GM23338 (cell line): ENCODE measurements around the gene APC. TPM values are rescaled to one million over a fixed set of nuclear protein-coding genes. Genes with fewer than 3 reads are reported as not detected.

Experiments used
- ATAC-seq: fragments of 200-7000 bp; cut with Tn5 transposase; 3 replicates; pipeline ENCODE4 v1.9.1; 2020
- DNase-seq: peaks from one replicate; pipeline ENCODE4 v3.0.0-alpha.2; 2015; ENCODE audit warnings: low spot score
- H2AFZ ChIP-seq: fragments of 200-600 bp; sonication (generic); 2 replicates; pipeline ENCODE4 v1.8.0; 2016; ENCODE audit warnings: antibody characterized with exemption, mild to moderate bottlenecking, moderate library complexity
- H3F3A ChIP-seq: fragments of 200-600 bp; sonication (generic); replicated peaks from 2 replicates; pipeline ENCODE4 v1.8.0; 2017; ENCODE audit warnings: antibody characterized with exemption, mixed run types, low read depth
- H3K27ac ChIP-seq: fragments of 200-600 bp; sonication (generic); 2 replicates; pipeline ENCODE4 v1.6.1; 2016; ENCODE audit warnings: low read depth
- H3K27me3 ChIP-seq: fragments of 200-600 bp; sonication (generic); 2 replicates; pipeline ENCODE4 v1.8.0; 2016; ENCODE audit warnings: mild to moderate bottlenecking, mixed run types, moderate library complexity; ENCODE audit not compliant: insufficient read depth
- H3K36me3 ChIP-seq: fragments of 200-600 bp; sonication (generic); 2 replicates; pipeline ENCODE4 v1.8.0; 2016; ENCODE audit warnings: mild to moderate bottlenecking; ENCODE audit not compliant: insufficient read depth
- H3K4me1 ChIP-seq: fragments of 200-600 bp; sonication (generic); 2 replicates; pipeline ENCODE4 v1.8.0; 2016; ENCODE audit warnings: mild to moderate bottlenecking, moderate library complexity; ENCODE audit not compliant: insufficient read depth
- H3K4me2 ChIP-seq: fragments of 200-600 bp; sonication (generic); 2 replicates; pipeline ENCODE4 v1.7.1; 2017; ENCODE audit warnings: mixed run types
- H3K4me3 ChIP-seq: fragments of 200-600 bp; sonication (generic); 2 replicates; pipeline ENCODE4 v1.6.1; 2016; ENCODE audit warnings: mixed run types
- H3K79me2 ChIP-seq: fragments of 200-600 bp; sonication (generic); replicated peaks from 2 replicates; pipeline ENCODE4 v1.8.0; 2017; ENCODE audit warnings: mild to moderate bottlenecking; ENCODE audit not compliant: insufficient read depth
- H3K9me2 ChIP-seq: fragments of 200-600 bp; sonication (generic); 2 replicates; pipeline ENCODE4 v1.8.0; 2017; ENCODE audit not compliant: insufficient read depth
- H4K20me1 ChIP-seq: fragments of 200-600 bp; sonication (generic); replicated peaks from 2 replicates; pipeline ENCODE4 v1.8.0; 2017; ENCODE audit warnings: mild to moderate bottlenecking; ENCODE audit not compliant: insufficient read depth
- H3K27ac Mint-ChIP-seq: 2 replicates; pipeline ENCODE4 v1.8.0; 2020; ENCODE audit warnings: inconsistent platforms, mild to moderate bottlenecking, moderate library complexity, mixed read lengths
- H3K27me3 Mint-ChIP-seq: 3 replicates; pipeline ENCODE4 v1.8.0; 2022; ENCODE audit warnings: low read depth, mild to moderate bottlenecking, moderate library complexity, mixed read lengths, inconsistent platforms; ENCODE audit not compliant: insufficient read depth, poor library complexity
- H3K36me3 Mint-ChIP-seq: 3 replicates; pipeline ENCODE4 v1.8.0; 2021; ENCODE audit warnings: low read depth, mild to moderate bottlenecking, inconsistent platforms, moderate library complexity, mixed read lengths
- H3K4me1 Mint-ChIP-seq: 3 replicates; pipeline ENCODE4 v1.8.0; 2020; ENCODE audit warnings: mild to moderate bottlenecking, inconsistent platforms, mixed read lengths
- H3K4me3 Mint-ChIP-seq: 3 replicates; pipeline ENCODE4 v1.8.0; 2021; ENCODE audit warnings: moderate library complexity, mild to moderate bottlenecking, inconsistent platforms, mixed read lengths
- H3K9me3 Mint-ChIP-seq: 3 replicates; pipeline ENCODE4 v1.8.0; 2020; ENCODE audit warnings: moderate library complexity, mild to moderate bottlenecking, inconsistent platforms, mixed read lengths
- CREB1 ChIP-seq: fragments of 250-450 bp; sonication (Bioruptor Pico); IDR thresholded peaks from 2 replicates; pipeline ENCODE4 v1.5.0; 2020; ENCODE audit warnings: low read depth, mild to moderate bottlenecking, moderate library complexity
- EZH2 ChIP-seq: fragments of 200-600 bp; sonication (generic); IDR thresholded peaks from one replicate; pipeline ENCODE4 v1.8.0; 2017; ENCODE audit warnings: antibody characterized with exemption, mild to moderate bottlenecking, low read depth; ENCODE audit not compliant: unreplicated experiment
- JUNB ChIP-seq: IDR thresholded peaks from one replicate; pipeline ENCODE4 v1.6.1; 2016; ENCODE audit warnings: antibody characterized with exemption; ENCODE audit not compliant: unreplicated experiment
- POLR2AphosphoS5 ChIP-seq: IDR thresholded peaks from 2 replicates; pipeline ENCODE4 v1.6.1; 2016; ENCODE audit warnings: antibody characterized with exemption, low read depth
- STAT1 ChIP-seq: IDR thresholded peaks from one replicate; pipeline ENCODE4 v1.6.1; 2016; ENCODE audit warnings: antibody characterized with exemption; ENCODE audit not compliant: unreplicated experiment
- ZNF114 ChIP-seq: fragments of 250-450 bp; sonication (Bioruptor Pico); IDR thresholded peaks from 2 replicates; pipeline ENCODE4 v1.5.0; 2020; ENCODE audit warnings: mild to moderate bottlenecking, moderate library complexity
- long read RNA-seq: library from polyadenylated mRNA; unstranded; transcript quantifications from one replicate; pipeline ENCODE4 v2.0.0, GENCODE V29; 2020; ENCODE audit not compliant: unreplicated experiment
- polyA plus RNA-seq: library from polyadenylated mRNA; unstranded; fragments of >200 nt; fragmentation: Nextera tagmentation; extraction: Ambion mirVana; gene quantifications from 2 replicates; pipeline ENCODE4 v1.2.1, GENCODE V29; 2016
- total RNA-seq: library from RNA; depleted of rRNA; stranded (reverse); fragments of >200 nt; shearing (Covaris generic); gene quantifications from 2 replicates; pipeline ENCODE4 v1.2.3, GENCODE V29; 2014; rRNA removed
- TF ChIP-seq, protein P1 (sequence below): fragments of 250-450 bp; sonication (Bioruptor Pico); IDR thresholded peaks from 2 replicates; pipeline ENCODE4 v1.5.0; 2020; ENCODE audit warnings: mild to moderate bottlenecking, moderate library complexity
- TF ChIP-seq, protein P2 (sequence below): IDR thresholded peaks from 2 replicates; pipeline ENCODE4 v1.6.1; 2016; ENCODE audit warnings: antibody characterized with exemption

The APC gene
- 45.3 and 62.9 TPM in 2 replicates for total RNA-seq
- 34.8 and 42.4 TPM in 2 replicates for polyA plus RNA-seq
- long read RNA-seq, partial matches to known transcripts = 1 of 5 reads
- long read RNA-seq, other reads (novel, unspliced or antisense) = 4 of 5 reads

DNA sequence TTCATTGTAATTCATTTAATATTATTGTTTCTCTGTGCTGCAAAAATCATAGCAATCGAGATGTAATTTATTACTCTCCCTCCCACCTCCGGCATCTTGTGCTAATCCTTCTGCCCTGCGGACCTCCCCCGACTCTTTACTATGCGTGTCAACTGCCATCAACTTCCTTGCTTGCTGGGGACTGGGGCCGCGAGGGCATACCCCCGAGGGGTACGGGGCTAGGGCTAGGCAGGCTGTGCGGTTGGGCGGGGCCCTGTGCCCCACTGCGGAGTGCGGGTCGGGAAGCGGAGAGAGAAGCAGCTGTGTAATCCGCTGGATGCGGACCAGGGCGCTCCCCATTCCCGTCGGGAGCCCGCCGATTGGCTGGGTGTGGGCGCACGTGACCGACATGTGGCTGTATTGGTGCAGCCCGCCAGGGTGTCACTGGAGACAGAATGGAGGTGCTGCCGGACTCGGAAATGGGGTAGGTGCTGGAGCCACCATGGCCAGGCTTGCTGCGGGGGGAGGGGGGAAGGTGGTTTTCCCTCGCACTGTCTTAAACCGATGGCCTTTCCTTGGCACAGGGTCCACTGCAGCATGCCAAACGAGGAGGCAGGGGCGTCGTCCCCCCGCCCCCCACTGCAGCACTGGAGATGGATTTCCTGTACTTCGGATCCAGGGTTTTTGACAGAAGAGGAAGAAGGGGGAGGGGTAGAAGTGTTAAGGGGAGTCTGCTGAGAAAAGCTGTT is at the start of gene APC:
Gene APC, plus strand, starts transcription at position 423 of the 728 bp plus-strand sequence. CDS start 17,006 bp downstream, outside the sequence.
- no peaks in the 10 kb centered on the region for H4K20me1 ChIP-seq
- DNase-seq (peak; percentile 95), ATAC-seq (peak; percentile 99)
- peaks cover 9% of the 10 kb centered on the region for H3F3A ChIP-seq
- H3K27me3 ChIP-seq = no peaks in the 10 kb centered on the region
- peak within 1 kb of the TSS; percentile 84 for H3K27ac ChIP-seq
- peak within 1 kb of the TSS; percentile 83 for H3K27ac Mint-ChIP-seq
- H3K36me3 ChIP-seq = no peaks in the 10 kb centered on the region
- H3K4me3 Mint-ChIP-seq = peak within 1 kb of the TSS; percentile 77
- no peaks in the 10 kb centered on the region for H3K9me2 ChIP-seq
- H3K4me1 ChIP-seq = peaks cover 23% of the 10 kb centered on the region
- peak within 1 kb of the TSS; percentile 89 for H3K4me2 ChIP-seq
- H2AFZ ChIP-seq = peak within 1 kb of the TSS; percentile 53
- H3K4me3 ChIP-seq = peak within 1 kb of the TSS; percentile 75
- H3K9me3 Mint-ChIP-seq = no peaks in the 10 kb centered on the region
- peaks cover 3% of the 10 kb centered on the region for H3K27me3 Mint-ChIP-seq
- H3K4me1 Mint-ChIP-seq = peaks cover 12% of the 10 kb centered on the region
- H3K79me2 ChIP-seq = peaks cover 72% of the 10 kb centered on the region
- H3K36me3 Mint-ChIP-seq = no peaks in the 10 kb centered on the region
- TF ChIP-seq ZNF114 (CRISPR knock-in tag) (no peak), CREB1 (peak; percentile 44), EZH2 (no peak)

DNA sequence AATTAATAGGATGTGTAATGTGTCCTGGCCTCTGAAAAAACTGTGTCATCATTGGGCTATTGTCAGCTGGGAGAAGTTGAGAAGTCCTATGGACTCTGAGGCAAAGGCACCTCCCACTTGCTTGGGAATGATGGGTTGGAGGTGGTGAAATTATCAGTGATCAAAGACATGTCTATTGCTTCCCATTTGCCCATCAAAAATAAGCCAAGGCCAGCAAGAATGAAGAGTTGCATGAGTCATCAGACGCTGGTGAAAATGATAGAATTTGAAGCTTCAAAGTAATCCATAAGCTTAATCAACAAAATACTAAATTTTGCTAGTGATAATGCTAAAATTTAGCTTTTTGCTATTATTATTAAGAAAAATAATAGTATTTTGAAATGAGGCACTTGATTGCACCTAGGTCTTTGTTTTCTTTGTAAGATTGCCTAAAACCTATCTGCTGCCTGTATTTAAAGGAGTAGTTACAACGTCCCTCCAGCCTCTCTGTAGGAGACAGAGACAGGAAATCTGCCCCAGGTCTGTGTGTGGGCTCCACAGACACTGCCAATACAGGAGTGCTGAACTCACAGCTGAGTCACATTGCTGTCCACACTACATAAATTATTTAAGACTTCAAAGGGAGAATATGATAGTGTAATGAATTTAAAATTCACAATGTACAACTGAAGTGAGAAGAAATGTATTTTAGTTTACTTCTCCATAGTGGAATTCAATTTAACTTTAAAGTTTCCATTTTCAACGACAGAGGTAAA is 48.4 kb upstream of the APC start:
- no peak overlapping the region for H3K4me3 Mint-ChIP-seq
- Histone ChIP-seq H3K4me1 (peaks cover 11% of the 10 kb centered on the region), H4K20me1 (no peaks in the 10 kb centered on the region), H3K4me2 (no peak overlapping the region), H3K79me2 (no peaks in the 10 kb centered on the region), H3K36me3 (no peaks in the 10 kb centered on the region), H3K27ac (no peak overlapping the region), H3K27me3 (no peaks in the 10 kb centered on the region), H3K4me3 (no peak overlapping the region), H3F3A (no peaks in the 10 kb centered on the region), H2AFZ (no peak overlapping the region), H3K9me2 (no peaks in the 10 kb centered on the region)
- DNase-seq (no peak), ATAC-seq (no peak)
- no peaks in the 10 kb centered on the region for H3K36me3 Mint-ChIP-seq
- no peaks in the 10 kb centered on the region; the same call in 2 of the 3 replicates for H3K9me3 Mint-ChIP-seq
- H3K27ac Mint-ChIP-seq = no peak overlapping the region
- H3K4me1 Mint-ChIP-seq = peaks cover 15% of the 10 kb centered on the region
- H3K27me3 Mint-ChIP-seq = peaks cover 3% of the 10 kb centered on the region
- TF ChIP-seq, protein P1, sequence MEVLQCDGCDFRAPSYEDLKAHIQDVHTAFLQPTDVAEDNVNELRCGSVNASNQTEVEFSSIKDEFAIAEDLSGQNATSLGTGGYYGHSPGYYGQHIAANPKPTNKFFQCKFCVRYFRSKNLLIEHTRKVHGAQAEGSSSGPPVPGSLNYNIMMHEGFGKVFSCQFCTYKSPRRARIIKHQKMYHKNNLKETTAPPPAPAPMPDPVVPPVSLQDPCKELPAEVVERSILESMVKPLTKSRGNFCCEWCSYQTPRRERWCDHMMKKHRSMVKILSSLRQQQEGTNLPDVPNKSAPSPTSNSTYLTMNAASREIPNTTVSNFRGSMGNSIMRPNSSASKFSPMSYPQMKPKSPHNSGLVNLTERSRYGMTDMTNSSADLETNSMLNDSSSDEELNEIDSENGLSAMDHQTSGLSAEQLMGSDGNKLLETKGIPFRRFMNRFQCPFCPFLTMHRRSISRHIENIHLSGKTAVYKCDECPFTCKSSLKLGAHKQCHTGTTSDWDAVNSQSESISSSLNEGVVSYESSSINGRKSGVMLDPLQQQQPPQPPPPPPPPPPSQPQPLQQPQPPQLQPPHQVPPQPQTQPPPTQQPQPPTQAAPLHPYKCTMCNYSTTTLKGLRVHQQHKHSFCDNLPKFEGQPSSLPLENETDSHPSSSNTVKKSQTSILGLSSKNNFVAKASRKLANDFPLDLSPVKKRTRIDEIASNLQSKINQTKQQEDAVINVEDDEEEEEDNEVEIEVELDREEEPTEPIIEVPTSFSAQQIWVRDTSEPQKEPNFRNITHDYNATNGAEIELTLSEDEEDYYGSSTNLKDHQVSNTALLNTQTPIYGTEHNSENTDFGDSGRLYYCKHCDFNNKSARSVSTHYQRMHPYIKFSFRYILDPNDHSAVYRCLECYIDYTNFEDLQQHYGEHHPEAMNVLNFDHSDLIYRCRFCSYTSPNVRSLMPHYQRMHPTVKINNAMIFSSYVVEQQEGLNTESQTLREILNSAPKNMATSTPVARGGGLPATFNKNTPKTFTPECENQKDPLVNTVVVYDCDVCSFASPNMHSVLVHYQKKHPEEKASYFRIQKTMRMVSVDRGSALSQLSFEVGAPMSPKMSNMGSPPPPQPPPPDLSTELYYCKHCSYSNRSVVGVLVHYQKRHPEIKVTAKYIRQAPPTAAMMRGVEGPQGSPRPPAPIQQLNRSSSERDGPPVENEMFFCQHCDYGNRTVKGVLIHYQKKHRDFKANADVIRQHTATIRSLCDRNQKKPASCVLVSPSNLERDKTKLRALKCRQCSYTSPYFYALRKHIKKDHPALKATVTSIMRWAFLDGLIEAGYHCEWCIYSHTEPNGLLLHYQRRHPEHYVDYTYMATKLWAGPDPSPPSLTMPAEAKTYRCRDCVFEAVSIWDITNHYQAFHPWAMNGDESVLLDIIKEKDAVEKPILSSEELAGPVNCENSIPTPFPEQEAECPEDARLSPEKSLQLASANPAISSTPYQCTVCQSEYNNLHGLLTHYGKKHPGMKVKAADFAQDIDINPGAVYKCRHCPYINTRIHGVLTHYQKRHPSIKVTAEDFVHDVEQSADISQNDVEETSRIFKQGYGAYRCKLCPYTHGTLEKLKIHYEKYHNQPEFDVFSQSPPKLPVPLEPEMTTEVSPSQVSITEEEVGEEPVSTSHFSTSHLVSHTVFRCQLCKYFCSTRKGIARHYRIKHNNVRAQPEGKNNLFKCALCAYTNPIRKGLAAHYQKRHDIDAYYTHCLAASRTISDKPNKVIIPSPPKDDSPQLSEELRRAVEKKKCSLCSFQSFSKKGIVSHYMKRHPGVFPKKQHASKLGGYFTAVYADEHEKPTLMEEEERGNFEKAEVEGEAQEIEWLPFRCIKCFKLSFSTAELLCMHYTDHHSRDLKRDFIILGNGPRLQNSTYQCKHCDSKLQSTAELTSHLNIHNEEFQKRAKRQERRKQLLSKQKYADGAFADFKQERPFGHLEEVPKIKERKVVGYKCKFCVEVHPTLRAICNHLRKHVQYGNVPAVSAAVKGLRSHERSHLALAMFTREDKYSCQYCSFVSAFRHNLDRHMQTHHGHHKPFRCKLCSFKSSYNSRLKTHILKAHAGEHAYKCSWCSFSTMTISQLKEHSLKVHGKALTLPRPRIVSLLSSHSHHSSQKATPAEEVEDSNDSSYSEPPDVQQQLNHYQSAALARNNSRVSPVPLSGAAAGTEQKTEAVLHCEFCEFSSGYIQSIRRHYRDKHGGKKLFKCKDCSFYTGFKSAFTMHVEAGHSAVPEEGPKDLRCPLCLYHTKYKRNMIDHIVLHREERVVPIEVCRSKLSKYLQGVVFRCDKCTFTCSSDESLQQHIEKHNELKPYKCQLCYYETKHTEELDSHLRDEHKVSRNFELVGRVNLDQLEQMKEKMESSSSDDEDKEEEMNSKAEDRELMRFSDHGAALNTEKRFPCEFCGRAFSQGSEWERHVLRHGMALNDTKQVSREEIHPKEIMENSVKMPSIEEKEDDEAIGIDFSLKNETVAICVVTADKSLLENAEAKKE (CRISPR knock-in tag) = no peak
- TF ChIP-seq, protein P2, sequence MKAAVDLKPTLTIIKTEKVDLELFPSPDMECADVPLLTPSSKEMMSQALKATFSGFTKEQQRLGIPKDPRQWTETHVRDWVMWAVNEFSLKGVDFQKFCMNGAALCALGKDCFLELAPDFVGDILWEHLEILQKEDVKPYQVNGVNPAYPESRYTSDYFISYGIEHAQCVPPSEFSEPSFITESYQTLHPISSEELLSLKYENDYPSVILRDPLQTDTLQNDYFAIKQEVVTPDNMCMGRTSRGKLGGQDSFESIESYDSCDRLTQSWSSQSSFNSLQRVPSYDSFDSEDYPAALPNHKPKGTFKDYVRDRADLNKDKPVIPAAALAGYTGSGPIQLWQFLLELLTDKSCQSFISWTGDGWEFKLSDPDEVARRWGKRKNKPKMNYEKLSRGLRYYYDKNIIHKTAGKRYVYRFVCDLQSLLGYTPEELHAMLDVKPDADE = no peak
- no peak for TF ChIP-seq JUNB
- no peak for TF ChIP-seq POLR2AphosphoS5
- TF ChIP-seq STAT1 = no peak
- TF ChIP-seq CREB1 = no peak
